ENCODE data around the gene SUMO4. TPM values are rescaled to one million over a fixed set of nuclear protein-coding genes. Genes with fewer than 3 reads are reported as not detected.
A peak's percentile ranks its signal among the peaks of the same experiment; 100 is the strongest.

The SUMO4 gene
- polyA plus RNA-seq, 3 donors: 0.22 to 0.29 (median 0.27) TPM

GRCh38 chr6:149439626-149440025 lies 39.6 kb downstream of the SUMO4 start:
- Histone ChIP-seq H3K27ac (ENCODE audit: low read depth in 1 of 2, low read length in 2 of 2) (no peak overlapping the region), H2AFZ (ENCODE audit: insufficient read depth, low read depth, low read length, poor library complexity, severe bottlenecking) (no peak overlapping the region), H3K79me2 (ENCODE audit: insufficient read depth, low read length) (no peaks in the 10 kb centered on the region), H3K9me3 (replicated peaks in 1 of 2; ENCODE audit: control insufficient read depth in 1 of 2, insufficient read depth in 1 of 2, low read length in 2 of 2) (no peaks in the 10 kb centered on the region), H3K4me2 (replicated peaks; ENCODE audit: extremely low read depth, low read length, poor library complexity, severe bottlenecking) (no peak overlapping the region), H3K9ac (ENCODE audit: insufficient read depth, low read length, poor library complexity, severe bottlenecking) (no peak overlapping the region), H3K4me1 (ENCODE audit: control insufficient read depth in 1 of 2, insufficient read depth in 2 of 2, low read length in 2 of 2) (no peaks in the 10 kb centered on the region), H3K4me3 (replicated peaks in 1 of 3; ENCODE audit: low read depth in 2 of 3, low read length in 3 of 3) (no peak overlapping the region), H3K36me3 (replicated peaks in 1 of 2; ENCODE audit: control insufficient read depth in 1 of 2, insufficient read depth in 2 of 2, low read length in 2 of 2) (no peaks in the 10 kb centered on the region), H3K27me3 (ENCODE audit: control insufficient read depth in 2 of 2, insufficient read depth in 2 of 2, low read length in 2 of 2) (no peaks in the 10 kb centered on the region), H4K20me1 (ENCODE audit: insufficient read depth, low read length) (no peaks in the 10 kb centered on the region)
- WGBS (ENCODE audit: insufficient coverage): no CpG with 5 or more reads among the region's 1 CpG
- intact Hi-C loops (cut with micrococcal nuclease): no loop called here
- Mint-ChIP-seq H3K27me3 (ENCODE audit: low read depth in 3 of 3) (peaks cover 0 to 6% (median 2%) of the 10 kb centered on the region in 3 donors), H3K4me3 (no peak overlapping the region), H3K9me3 (peaks cover 0 to 6% (median 3%) of the 10 kb centered on the region in 7 donors), H3K4me1 (peaks cover 2% of the 10 kb centered on the region), H3K36me3 (peaks cover 0 to 2% of the 10 kb centered on the region in 2 donors), H3K27ac (peak overlapping the region in 1 of 7 donors; percentile 14)
- TF ChIP-seq CTCF (IDR thresholded peaks at IDR 0.05): no peak
- DNase-seq: no peak

- H3K27me3 ChIP-seq (ENCODE audit: control insufficient read depth in 2 of 2, insufficient read depth in 2 of 2, low read length in 2 of 2): no peaks in the 10 kb centered on the region
- intact Hi-C loops (cut with micrococcal nuclease): no loop called here
- H3K4me3 Mint-ChIP-seq: no peak overlapping the region
These were observed 40.9 kb downstream of the SUMO4 start for GRCh38 chr6:149440735-149441671.

More at GRCh38 chr6:149440735-149441671, 40.9 kb downstream of the SUMO4 start:
- peaks cover 0 to 2% of the 10 kb centered on the region in 2 donors for H3K36me3 Mint-ChIP-seq
- Histone ChIP-seq H3K4me3 (replicated peaks in 1 of 3; ENCODE audit: low read depth in 2 of 3, low read length in 3 of 3) (no peak overlapping the region), H2AFZ (ENCODE audit: insufficient read depth, low read depth, low read length, poor library complexity, severe bottlenecking) (no peak overlapping the region), H3K9me3 (replicated peaks in 1 of 2; ENCODE audit: control insufficient read depth in 1 of 2, insufficient read depth in 1 of 2, low read length in 2 of 2) (no peaks in the 10 kb centered on the region), H4K20me1 (ENCODE audit: insufficient read depth, low read length) (no peaks in the 10 kb centered on the region), H3K9ac (ENCODE audit: insufficient read depth, low read length, poor library complexity, severe bottlenecking) (no peak overlapping the region), H3K27ac (ENCODE audit: low read depth in 1 of 2, low read length in 2 of 2) (no peak overlapping the region), H3K36me3 (replicated peaks in 1 of 2; ENCODE audit: control insufficient read depth in 1 of 2, insufficient read depth in 2 of 2, low read length in 2 of 2) (no peaks in the 10 kb centered on the region), H3K4me1 (ENCODE audit: control insufficient read depth in 1 of 2, insufficient read depth in 2 of 2, low read length in 2 of 2) (no peaks in the 10 kb centered on the region), H3K79me2 (ENCODE audit: insufficient read depth, low read length) (no peaks in the 10 kb centered on the region), H3K4me2 (replicated peaks; ENCODE audit: extremely low read depth, low read length, poor library complexity, severe bottlenecking) (no peak overlapping the region)
- no peak for TF ChIP-seq CTCF (IDR thresholded peaks at IDR 0.05)
- peaks cover 0 to 9% (median 3%) of the 10 kb centered on the region in 7 donors for H3K9me3 Mint-ChIP-seq
- peak overlapping the region in 1 of 7 donors; percentile 13 for H3K27ac Mint-ChIP-seq
- DNase-seq: no peak
- 86% methylated on average over 13 of the region's 16 CpGs for WGBS (ENCODE audit: insufficient coverage)
- peaks cover 0 to 4% (median 2%) of the 10 kb centered on the region in 3 donors for H3K27me3 Mint-ChIP-seq (ENCODE audit: low read depth in 3 of 3)
- peaks cover 2% of the 10 kb centered on the region for H3K4me1 Mint-ChIP-seq

Measured in CD14-positive monocyte (primary cell).